CD4-positive, CD25-positive, alpha-beta regulatory T cell (primary cell): ENCODE results near the gene CFAP57. TPM values are rescaled to one million over a fixed set of nuclear protein-coding genes. Genes with fewer than 3 reads are reported as not detected.

ENCODE experiments used
- polyA plus RNA-seq, 4 donors: library from polyadenylated mRNA; unstranded; fragments of 300-500 nt; fragmentation: Illumina TruSeq; gene quantifications; one replicate each; pipeline ENCODE4 v1.2.3, GENCODE V29; 2021
- total RNA-seq: library from RNA; stranded (reverse); gene quantifications from one replicate; pipeline ENCODE4 v1.2.3, GENCODE V29; 2022

The CFAP57 gene
- total and polyA plus RNA-seq, 5 donors from 2014 or later: 0.13 TPM; not detected in 4

Other genes with a start within 250 kb of the CFAP57 start
- gene SLC2A1, start 213.5 kb upstream of the CFAP57 start, total RNA-seq: 60.2 TPM
- 10 to 100 TPM; 22.0 to 25.5 (median 23.6) TPM for gene SLC2A1, start 213.5 kb upstream of the CFAP57 start, polyA plus RNA-seq
- gene EBNA1BP2, start within 50 bp of the CFAP57 start, total RNA-seq: 17.4 TPM
- 10 to 100 TPM; 51.7 to 62.0 (median 54.1) TPM for gene EBNA1BP2, start within 50 bp of the CFAP57 start, polyA plus RNA-seq
- gene TMEM125, start 97.7 kb downstream of the CFAP57 start, total RNA-seq: not detected
- gene TMEM125, start 97.7 kb downstream of the CFAP57 start, polyA plus RNA-seq: not detected
- not detected for gene C1orf210, start 113.3 kb downstream of the CFAP57 start, total RNA-seq
- not detected for gene C1orf210, start 113.3 kb downstream of the CFAP57 start, polyA plus RNA-seq
- 1.3 TPM for gene TIE1, start 128.7 kb downstream of the CFAP57 start, total RNA-seq
- gene TIE1, start 128.7 kb downstream of the CFAP57 start, polyA plus RNA-seq: not detected
- 2.2 TPM for gene MPL, start 165.5 kb downstream of the CFAP57 start, total RNA-seq
- gene MPL, start 165.5 kb downstream of the CFAP57 start, polyA plus RNA-seq: not detected
- 1.2 TPM for gene CDC20, start 186.7 kb downstream of the CFAP57 start, total RNA-seq
- 1 to 10 TPM; 4.2 to 7.5 (median 5.8) TPM for gene CDC20, start 186.7 kb downstream of the CFAP57 start, polyA plus RNA-seq
- 37.1 TPM for gene ELOVL1, start 195.7 kb downstream of the CFAP57 start, total RNA-seq
- gene ELOVL1, start 195.7 kb downstream of the CFAP57 start, polyA plus RNA-seq: 100 to 1,000 TPM in 1 of 4 donors, 10 to 100 TPM in 3; 74.5 to 114 (median 77.7) TPM
- 18.4 TPM for gene MED8, start 217.5 kb downstream of the CFAP57 start, total RNA-seq
- 10 to 100 TPM; 41.8 to 51.3 (median 48.4) TPM for gene MED8, start 217.5 kb downstream of the CFAP57 start, polyA plus RNA-seq
- 107 TPM for gene SZT2, start 217.6 kb downstream of the CFAP57 start, total RNA-seq
- gene SZT2, start 217.6 kb downstream of the CFAP57 start, polyA plus RNA-seq: 1 to 10 TPM; 1.5 to 4.6 (median 3.5) TPM